Measurements from ENCODE around the gene POC1A.
"Not testable (repeated sequence)": the region's sequence is repeated elsewhere in the genome, so short reads cannot be mapped to it uniquely, and the experiment has no call there.

POC1A gene

GRCh38 chr3:52061121-52061910, 92.9 kb downstream of the POC1A start:
- no peak for DNase-seq

GRCh38 chr3:52059781-52060180, 94.4 kb downstream of the POC1A start:
- DNase-seq, result no peak

GRCh38 chr3:52057812-52058495, 96.3 kb downstream of the POC1A start:
- no peak for DNase-seq

GRCh38 chr3:52056968-52057811, 97.0 kb downstream of the POC1A start:
- peak; percentile 100 for DNase-seq

- DNase-seq, result peak; percentile 72
Measured at GRCh38 chr3:52056521-52056967, 97.7 kb downstream of the POC1A start, which contains the start of gene DUSP7. TSS of gene DUSP7 (minus strand) at chr3:52056571. CDS start at chr3:52056366, 205 bp downstream.

- peak; percentile 49 for DNase-seq
Measured at GRCh38 chr3:52055537-52056351, 98.5 kb downstream of the POC1A start.

GRCh38 chr3:52054661-52055511, 99.3 kb downstream of the POC1A start:
- DNase-seq, result peak; percentile 20

- peak; percentile 38 for DNase-seq
Measured at GRCh38 chr3:52053307-52054304, 100.6 kb downstream of the POC1A start.

- peak; percentile 61 for DNase-seq
Measured at GRCh38 chr3:52052831-52053306, 101.4 kb downstream of the POC1A start.

GRCh38 chr3:52051444-52051843, 102.8 kb downstream of the POC1A start:
- DNase-seq, result no peak

GRCh38 chr3:52050571-52050970, 103.7 kb downstream of the POC1A start:
- DNase-seq, result no peak

- DNase-seq, result no peak
Measured at GRCh38 chr3:52049503-52049902, 104.7 kb downstream of the POC1A start.

GRCh38 chr3:52047295-52047960, 106.8 kb downstream of the POC1A start:
- no peak for DNase-seq

- no peak for DNase-seq
Measured at GRCh38 chr3:52046902-52047239, 107.4 kb downstream of the POC1A start.

GRCh38 chr3:52046186-52046901, 107.9 kb downstream of the POC1A start:
- no peak for DNase-seq

- no peak for DNase-seq
Measured at GRCh38 chr3:52044869-52045619, 109.2 kb downstream of the POC1A start.

- no peak for DNase-seq
Measured at GRCh38 chr3:52043750-52044149, 110.5 kb downstream of the POC1A start.

GRCh38 chr3:52043039-52043438, 111.2 kb downstream of the POC1A start:
- not testable (repeated sequence) for DNase-seq
